ENCODE measurements around the gene SPOCD1. TPM values are rescaled to one million over a fixed set of nuclear protein-coding genes. Genes with fewer than 3 reads are reported as not detected.

Gene SPOCD1
- total RNA-seq (2022; extraction: Qiagen RNA extraction) = 2.8 to 4.4 TPM (median 3.9 TPM) in 5 replicates

GRCh38 chr1:31815752-31816500 lies at the start of gene SPOCD1:
Gene SPOCD1 (minus strand): TSS chr1:31816022. CDS start chr1:31815333, 689 bp downstream.

GRCh38 chr1:31764312-31765040 lies 51.3 kb downstream of the SPOCD1 start, which contains the start of gene ADGRB2:
Gene ADGRB2 (minus strand): TSS chr1:31764340. CDS start chr1:31757221, 7,119 bp downstream.

Other genes with a start within 250 kb of the SPOCD1 start
- 0.33 to 0.54 TPM (median 0.38 TPM) in 5 replicates for gene TINAGL1, start 239.5 kb downstream of the SPOCD1 start, total RNA-seq (2022; extraction: Qiagen RNA extraction)
- not detected in 5 replicates for gene HCRTR1, start 198.3 kb downstream of the SPOCD1 start, total RNA-seq (2022; extraction: Qiagen RNA extraction)
- 39.5 to 46.5 TPM (median 43.7 TPM) in 5 replicates for gene PEF1, start 171.1 kb downstream of the SPOCD1 start, total RNA-seq (2022; extraction: Qiagen RNA extraction)
- gene COL16A1, start 112.0 kb downstream of the SPOCD1 start, total RNA-seq (2022; extraction: Qiagen RNA extraction) = 3.3 to 5.6 TPM (median 4.0 TPM) in 5 replicates
- gene ADGRB2, start 51.7 kb downstream of the SPOCD1 start, total RNA-seq (2022; extraction: Qiagen RNA extraction) = 3.9 to 5.6 TPM (median 4.9 TPM) in 5 replicates
- 173 to 244 TPM (median 202 TPM) in 5 replicates for gene PTP4A2, start 122.3 kb upstream of the SPOCD1 start, total RNA-seq (2022; extraction: Qiagen RNA extraction)
- 124 to 145 TPM (median 138 TPM) in 5 replicates for gene KHDRBS1, start 197.8 kb upstream of the SPOCD1 start, total RNA-seq (2022; extraction: Qiagen RNA extraction)

All from A549 treated with dexamethasone at 1 μM for 4 hours (cell line).